ENCODE results near the gene CTCFL.

CTCFL gene

DNA sequence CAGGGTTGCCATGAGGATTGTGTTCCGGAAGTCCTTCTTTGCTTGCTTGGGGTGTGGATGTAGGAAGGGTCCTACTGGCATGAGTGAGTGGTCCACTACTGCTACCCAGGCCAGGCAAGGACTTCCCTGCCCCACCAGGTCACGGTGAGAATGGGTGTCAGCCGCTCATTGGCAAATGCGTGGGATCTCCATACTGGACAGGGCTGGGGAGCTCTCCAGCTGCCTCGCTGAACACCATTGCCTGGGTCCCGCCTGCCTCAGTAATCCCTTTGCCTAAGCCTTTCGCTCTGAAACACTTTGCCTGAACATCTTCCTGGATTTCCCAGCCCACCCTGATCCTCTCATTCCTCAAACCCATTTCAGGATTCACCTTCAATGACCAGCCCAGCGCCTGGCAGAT is 59.5 kb downstream of the CTCFL start:
- no peak for DNase-seq (ENCODE audit: low read depth, low spot score)

DNA sequence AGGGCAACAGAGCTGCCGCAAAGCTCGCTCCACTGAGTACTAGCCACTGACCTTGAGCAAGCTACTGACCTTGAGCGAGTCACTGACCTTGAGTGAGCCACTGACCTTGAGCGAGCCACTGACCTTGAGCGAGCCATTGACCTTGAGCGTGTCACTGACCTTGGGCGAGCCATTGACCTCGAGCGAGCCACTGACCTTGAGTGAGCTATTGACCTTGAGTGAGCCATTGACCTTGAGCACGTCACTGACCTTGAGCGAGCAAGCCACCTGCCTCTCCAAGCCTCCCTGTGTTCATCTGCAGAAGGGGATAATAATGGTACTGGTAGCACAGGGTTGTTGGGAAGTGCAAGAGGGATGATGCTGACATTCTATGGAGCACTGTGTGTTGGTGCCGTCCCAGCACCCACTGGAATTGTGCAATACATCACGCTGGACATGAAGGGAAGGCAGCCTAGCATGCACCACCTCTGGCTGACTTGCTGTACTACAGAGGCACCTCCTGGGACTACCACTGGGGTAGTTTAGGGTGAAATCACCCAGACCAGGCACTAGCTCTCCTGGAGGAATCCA is 60.2 kb downstream of the CTCFL start:
- no peak for DNase-seq (ENCODE audit: low read depth, low spot score)

DNA sequence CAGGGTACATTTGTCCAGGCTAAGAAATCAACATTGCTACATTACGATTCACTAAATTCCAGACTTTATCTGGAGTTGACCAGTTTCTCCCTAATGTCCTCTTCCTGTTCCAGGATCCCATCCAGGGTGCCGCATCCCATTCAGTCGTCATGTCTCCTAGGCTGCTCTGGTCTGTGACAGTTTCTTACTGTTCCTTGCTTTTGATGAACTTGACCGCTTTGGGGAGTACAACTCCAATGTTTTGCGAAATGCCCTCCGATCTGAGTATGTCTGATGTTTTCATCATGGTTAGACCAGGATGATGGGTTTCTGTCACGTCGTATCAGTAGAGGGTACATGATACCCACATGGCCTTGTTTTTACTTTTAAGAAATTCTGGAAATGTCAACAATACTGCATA is 62.2 kb downstream of the CTCFL start:
- DNase-seq (ENCODE audit: low read depth, low spot score) = no peak

DNA sequence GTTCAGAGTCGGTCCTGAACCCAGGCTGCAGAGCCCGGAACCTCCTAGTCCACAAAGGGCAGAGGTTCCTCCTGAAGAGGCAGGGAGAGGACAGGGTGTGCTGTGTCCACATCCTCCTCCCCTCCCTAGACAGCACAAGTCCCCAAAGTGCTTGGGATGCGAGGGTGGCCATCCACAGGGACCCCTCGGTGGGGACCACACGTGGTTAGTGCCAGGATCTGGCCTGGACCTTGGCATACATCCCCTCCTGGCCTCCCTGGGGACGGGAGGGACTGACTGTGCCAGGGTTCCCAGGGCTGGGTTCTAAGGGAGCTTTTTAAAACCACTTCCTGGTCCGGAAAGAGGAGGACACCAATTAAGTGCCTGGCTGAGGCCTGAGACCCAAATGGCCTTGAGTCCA is 63.2 kb downstream of the CTCFL start:
- DNase-seq (ENCODE audit: low read depth, low spot score) = no peak

DNA sequence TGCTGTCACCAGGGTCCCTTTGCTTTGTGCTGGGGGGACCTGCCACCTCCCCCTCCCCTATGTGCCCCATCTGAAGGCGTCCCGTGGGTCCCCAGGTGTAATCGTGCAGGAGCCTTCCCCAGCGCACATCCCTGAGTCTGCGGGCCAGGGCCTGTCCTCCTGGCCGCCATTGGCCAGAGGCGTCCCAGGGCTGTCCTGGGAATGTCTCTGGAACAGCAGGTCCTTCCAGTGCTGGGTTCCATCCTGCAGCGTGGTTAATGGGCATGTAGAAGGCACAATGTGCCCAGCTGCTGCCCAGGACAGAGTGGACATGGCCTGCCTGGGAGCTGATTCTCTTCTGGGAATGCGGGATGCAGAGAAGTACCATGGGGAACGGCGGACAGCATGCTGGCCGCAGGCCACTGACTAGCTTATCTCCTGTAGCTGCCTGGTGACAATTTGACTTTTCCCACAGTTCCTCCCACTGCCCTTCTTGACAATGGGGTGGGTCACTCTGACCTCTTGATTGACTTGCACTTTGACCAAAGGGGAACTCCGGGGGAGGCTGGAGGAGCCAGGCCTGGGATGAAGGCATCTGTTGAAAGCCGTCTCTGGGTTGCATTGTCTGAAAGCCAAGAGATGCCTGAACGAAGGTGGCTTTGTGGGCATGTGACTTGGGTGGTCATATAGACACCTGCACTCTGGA is 64.0 kb downstream of the CTCFL start:
- no peak for DNase-seq (ENCODE audit: low read depth, low spot score)

- DNase-seq (ENCODE audit: low read depth, low spot score) = no peak
These were observed 65.0 kb downstream of the CTCFL start for GRCh38 chr20:57459897-57460296.

DNA sequence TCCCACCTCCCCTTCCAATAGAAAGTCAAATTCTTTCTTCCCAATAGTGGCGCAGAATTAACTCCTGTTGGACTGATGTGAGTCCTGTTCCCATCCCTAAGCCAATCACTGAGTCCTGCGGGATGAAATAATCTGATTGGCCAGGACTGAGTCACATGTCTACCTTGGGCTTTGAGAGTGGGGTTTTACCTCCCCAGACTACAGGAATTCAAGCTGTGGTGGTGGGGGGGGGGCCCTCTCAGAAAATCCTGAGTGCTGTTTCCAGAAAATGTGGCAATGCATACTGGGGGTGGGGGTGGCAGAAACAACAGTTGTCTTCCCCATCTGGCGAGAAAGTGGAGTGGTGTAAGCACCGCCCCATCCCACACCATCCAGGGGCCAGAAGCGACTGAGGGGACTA is 65.7 kb downstream of the CTCFL start:
- DNase-seq (ENCODE audit: low read depth, low spot score) = no peak

DNA sequence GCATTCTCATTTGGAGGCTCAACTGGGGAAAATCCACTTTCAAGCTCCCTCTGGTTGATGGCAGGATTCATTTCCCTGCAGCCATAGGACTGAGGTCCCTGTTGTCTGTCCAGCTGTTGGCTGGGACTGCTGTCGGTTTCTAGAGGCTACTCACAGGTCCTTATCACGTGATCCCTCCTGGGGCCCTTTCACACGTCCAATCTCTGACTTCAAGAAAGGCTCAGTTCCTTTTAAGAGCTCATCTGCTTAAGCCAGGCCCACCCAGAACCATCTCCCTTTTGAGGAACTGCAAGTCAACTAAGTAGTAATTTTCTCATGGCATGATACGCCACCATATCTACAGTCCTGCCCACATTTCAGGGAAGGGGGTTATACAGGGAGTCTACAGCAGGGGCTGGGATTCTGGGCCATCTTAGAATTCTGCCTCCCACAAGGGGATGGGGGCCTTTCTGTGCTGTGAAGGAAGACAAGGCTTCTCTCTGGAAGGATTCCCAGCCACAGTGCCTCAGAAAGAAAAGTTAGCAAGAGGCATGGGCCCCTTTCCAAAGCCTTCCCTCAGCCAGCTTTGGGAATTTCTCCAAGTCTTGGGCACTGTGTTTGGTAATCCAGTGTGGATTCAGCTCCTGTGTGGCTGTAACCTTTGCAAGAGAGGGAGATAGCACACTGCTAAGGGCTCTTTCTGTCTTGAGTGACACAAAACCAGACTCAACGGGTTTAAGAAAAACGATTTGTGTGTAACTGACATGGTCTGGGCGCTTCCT is 66.4 kb downstream of the CTCFL start:
- DNase-seq (ENCODE audit: low read depth, low spot score) = no peak

DNA sequence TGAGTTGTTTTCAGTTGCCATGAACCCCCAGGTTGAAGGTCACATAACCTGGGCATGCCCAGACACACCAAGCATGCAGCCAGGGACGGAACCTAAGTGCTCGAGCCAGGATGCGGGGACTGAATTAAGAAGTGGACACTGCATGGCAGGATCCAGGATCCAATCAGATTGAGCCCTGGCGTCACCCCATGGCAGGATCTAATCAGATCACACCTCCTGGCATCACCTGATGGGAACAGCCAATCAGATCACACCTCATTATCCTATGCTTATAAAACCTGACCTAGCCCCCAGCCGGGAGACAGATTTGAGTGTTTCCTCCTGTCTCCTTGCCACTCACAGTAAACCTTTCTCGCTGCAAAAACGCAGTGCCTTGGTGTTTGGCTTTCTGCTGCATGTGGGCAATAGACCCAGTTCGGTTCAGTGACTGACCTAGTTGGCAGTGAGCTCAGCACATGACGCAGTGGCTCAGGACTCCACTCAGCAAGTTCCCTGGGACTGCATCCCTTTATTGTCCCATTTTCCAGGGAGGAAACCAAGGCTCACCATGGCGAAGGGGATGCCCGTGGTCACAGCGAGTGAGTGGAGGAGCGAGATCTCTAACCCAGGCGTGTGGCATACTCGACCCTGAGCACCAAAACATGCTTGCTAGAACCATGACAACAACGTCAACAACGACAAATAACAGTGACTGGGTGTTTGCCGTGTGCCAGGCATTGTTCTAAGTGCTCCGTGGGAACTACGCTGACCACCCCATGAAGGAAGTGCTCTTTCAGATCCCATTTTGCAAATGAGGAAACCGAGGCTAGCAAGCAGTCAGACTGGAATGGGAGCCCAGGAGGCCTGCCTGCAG is 67.5 kb downstream of the CTCFL start:
- no peak for DNase-seq (ENCODE audit: low read depth, low spot score)

DNA sequence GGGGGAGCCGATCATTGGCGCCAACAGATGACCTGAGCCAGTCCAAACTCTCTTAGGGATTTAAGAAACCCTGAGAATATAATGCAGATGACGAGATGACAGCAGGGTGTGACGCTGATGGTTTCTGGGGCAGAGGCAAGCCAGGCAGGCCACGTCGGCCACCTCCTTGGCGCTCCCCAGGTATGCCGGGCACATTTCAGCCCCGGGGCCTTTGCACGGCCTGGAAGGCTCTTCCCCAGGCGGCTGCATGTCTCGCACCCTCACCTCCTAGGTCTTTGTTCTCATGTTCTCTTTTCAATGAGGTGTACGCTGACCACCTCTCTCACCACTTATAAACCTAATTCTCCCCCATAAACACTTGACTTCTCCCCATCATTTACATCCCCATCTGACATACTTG is 68.8 kb downstream of the CTCFL start:
- no peak for DNase-seq (ENCODE audit: low read depth, low spot score)

DNA sequence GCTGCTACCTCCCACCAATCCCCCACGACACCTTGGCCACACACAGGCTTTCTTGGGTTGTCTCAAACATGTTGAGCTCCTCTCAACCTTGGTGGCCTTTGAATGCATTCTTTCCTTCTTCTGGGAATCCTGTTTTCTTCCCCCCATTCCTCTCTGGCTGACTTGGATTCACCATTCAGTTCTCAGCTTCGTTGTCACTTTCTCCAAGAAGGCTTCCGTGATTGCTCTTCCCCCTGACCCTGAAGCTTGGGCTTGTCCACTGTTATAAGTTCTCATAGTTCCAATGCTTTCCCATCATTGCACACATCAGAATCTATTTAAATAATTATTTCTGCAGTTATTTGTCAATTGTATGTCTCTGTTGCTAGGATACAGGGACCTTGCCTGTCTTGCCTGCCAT is 69.6 kb downstream of the CTCFL start:
- DNase-seq (ENCODE audit: low read depth, low spot score) = no peak

DNA sequence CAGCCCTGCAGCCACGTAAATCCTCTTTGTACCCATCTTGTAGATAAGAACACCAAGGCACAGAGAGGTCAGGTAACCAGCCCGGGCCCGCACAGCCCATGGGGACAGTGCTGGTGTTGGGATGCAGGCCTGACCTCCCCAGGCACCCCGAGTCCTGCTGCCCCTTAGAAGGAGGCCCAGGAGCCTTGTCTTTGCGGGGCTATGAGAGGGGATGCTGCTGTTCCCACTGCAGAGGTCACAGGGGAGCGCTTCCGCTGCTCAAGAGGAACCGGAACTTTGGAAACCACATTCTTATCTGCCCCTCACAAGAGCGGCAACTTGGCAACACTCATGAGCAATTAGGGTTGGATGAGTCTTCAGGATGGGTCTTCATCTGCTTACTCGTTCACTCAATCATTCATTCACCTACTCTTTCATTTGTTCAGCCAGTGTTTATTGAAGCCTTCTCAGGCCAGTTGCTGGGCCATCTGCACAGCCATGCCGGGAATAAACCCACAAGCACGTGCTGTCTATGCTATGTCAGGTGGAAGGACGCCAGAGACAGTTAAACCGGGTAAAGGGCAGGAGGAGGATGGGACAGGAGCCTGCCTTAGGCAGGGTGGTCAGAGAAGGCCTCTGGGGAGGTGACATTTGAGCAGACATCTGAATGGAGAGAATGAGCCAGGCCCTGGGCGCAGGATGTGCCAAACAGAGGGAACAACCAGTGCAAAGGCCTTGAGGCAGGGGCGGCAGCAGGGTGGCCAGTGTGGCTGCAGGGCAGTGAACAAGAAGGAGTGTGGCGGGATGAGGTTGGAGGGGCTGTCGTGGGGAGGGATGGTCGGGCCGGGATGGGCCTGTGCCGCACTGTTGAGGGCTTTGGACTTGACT is 72.9 kb downstream of the CTCFL start:
- no peak for DNase-seq (ENCODE audit: low read depth, low spot score)

DNA sequence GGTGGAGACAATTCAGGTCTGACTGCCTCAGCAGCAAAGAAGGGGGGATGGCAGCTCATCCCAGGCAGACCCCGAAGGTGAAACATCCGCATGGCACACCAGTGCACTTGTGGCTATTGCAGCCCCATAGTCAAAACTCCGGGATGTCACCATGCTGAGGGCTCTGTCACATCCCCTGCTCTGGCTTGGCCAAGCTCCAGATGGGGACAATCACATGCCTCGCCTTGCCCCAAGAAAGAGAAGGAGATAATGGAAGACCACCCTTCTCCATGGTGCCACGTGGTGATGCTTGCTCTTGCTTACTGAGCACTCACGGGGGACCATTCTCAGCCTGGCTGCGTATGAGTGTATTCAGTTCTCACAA is 73.5 kb downstream of the CTCFL start:
- DNase-seq (ENCODE audit: low read depth, low spot score) = no peak

GRCh38 chr20:57450931-57451330 is 74.0 kb downstream of the CTCFL start:
- no peak for DNase-seq (ENCODE audit: low read depth, low spot score)

GRCh38 chr20:57450419-57450818 is 74.5 kb downstream of the CTCFL start:
- DNase-seq (ENCODE audit: low read depth, low spot score) = no peak

DNA sequence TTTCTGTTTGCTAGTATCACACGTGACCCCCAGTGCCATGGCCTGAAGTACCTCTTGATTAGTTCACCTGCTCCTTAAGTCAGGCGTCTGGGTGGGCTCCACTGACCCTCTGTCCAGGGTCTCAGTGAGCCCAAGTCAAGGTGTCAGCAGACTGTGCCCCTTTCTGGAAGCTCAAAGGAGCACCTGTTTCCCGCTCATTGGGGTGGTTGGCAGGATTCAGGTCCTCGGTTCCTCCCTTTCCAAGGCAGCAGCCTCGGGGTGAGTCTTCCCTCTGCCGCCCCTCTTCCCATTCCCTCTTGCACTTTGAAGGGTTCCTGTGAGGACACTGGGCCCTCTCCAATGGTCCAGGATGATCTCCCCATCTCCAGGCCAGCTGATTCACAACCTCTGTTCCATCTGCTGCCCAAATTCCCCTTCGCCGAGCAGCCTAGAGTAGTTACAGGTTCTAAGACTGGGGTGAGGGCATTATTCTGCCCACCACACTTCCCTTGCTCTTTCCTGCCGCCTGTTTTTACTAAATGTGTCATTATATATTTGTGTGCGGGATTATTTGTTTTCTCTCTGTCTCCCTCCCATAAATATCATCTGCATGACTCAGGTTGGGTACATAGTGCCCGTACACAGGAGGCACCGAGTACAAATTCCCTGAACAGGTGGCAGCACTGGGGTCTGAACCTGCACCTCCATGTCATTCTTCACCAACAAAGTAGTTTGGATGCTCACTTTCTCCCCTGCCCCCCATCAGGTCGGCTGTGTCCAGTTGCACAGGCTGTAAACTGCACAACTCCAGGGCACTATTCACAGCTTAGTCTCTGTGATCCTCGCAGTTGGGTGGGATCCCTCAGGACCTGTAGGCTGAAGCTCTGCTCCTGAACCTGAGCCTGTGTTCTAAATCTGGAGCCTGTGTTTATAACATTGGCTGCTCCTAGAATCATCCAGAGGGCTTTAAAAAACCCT is 75.3 kb downstream of the CTCFL start:
- no peak for DNase-seq (ENCODE audit: low read depth, low spot score)

DNA sequence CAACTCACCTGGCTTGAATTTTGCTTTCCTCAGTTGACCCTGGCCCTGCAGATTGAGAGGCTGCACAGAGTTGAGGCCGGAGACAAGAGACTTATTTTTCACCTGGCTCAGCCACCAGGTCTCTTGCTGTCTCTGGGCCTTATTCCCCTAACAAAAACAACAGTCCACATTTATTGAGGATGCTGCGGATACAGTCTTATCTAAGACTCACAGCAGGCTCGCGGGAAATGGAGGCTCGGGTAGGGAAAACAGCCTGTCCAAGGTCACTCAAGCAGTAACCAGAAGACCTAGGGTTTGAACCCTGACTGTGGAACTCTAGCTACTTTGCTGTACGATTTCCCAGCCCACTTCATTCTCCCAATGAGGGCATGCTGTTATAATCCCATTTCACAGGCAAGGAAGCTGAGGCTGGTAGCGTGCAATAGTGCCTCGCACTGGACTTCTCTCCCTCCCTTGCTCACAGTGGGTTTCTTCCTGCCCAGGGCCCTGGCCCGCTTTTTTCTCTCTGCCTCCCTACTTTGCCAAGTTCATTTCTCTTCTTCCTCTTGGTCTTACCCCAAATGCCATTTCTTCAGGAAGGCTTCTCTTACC is 76.1 kb downstream of the CTCFL start:
- no peak for DNase-seq (ENCODE audit: low read depth, low spot score)
